Upper lobe of left lung (tissue), 4 donors: ENCODE measurements around the gene GPSM1.

ENCODE experiments used
- CTCF ChIP-seq, 6 experiments: fragments of 450-650 bp in 4 of 6; fragments of 200-600 bp in 2 of 6; sonication (generic) in 2 of 6; IDR thresholded peaks; one replicate each; pipeline ENCODE4 v1.5.1; 2016 to 2019; ENCODE audit warnings: antibody characterized with exemption in 6 of 6
- EP300 ChIP-seq, 4 donors: sonication (generic); formaldehyde crosslinking; IDR thresholded peaks; one replicate each; pipeline ENCODE4 v1.5.1; 2017; ENCODE audit warnings: antibody characterized with exemption in 4 of 4, control low read depth in 2 of 4
- POLR2A ChIP-seq, 4 donors: fragments of 450-650 bp; IDR thresholded peaks; one replicate each; pipeline ENCODE4 v1.5.1; 2016 to 2017; ENCODE audit warnings: antibody characterized with exemption in 4 of 4, mild to moderate bottlenecking in 2 of 4
- POLR2AphosphoS5 ChIP-seq, 2 donors: sonication (generic); formaldehyde crosslinking; IDR thresholded peaks; one replicate each; pipeline ENCODE4 v1.5.1; 2017; ENCODE audit warnings: antibody characterized with exemption in 2 of 2

GRCh38 chr9:136331556-136332481 lies 4.5 kb downstream of the GPSM1 start:
- TF ChIP-seq CTCF (IDR thresholded peaks at IDR 0.05) (no peak), EP300 (IDR thresholded peaks at IDR 0.05) (no peak), POLR2AphosphoS5 (IDR thresholded peaks at IDR 0.05) (no peak), POLR2A (IDR thresholded peaks at IDR 0.05) (no peak)
